Dermis blood vessel endothelial cell (primary cell): ENCODE measurements around the gene CLIC6. TPM values are rescaled to one million over a fixed set of nuclear protein-coding genes. Genes with fewer than 3 reads are reported as not detected.
"Not testable (repeated sequence)": the region's sequence is repeated elsewhere in the genome, so short reads cannot be mapped to it uniquely, and the experiment has no call there.

Experiments used
- DNase-seq: peaks from one replicate; pipeline ENCODE4 v3.0.0; 2010
- total RNA-seq: library from RNA; depleted of rRNA; stranded (reverse); fragments of >200 nt; gene quantifications from 2 replicates; pipeline ENCODE4 v1.2.3, GENCODE V29; 2014

CLIC6 gene
- total RNA-seq, 1 donor from 2014 or later = not detected

DNA sequence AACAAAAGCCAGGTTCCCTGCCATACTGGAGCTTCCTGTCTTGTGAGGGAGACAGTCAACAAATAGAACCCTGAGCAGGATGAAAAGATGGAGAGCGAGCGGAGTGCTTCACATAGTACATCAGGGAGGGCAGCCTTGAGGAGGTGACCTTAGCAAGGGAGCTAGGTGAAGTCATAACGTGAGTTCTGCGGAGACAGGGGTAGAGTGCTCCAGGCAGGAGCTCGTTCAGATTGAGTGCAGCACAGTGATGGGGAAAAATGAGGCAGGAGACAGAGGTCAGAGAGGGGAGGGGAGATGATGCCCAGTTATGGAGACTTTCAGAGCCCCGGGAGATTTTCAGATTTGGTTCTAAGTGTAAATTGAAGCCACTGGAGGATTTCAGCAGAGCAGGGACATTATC lies 15.3 kb upstream of the CLIC6 start:
- no peak for DNase-seq

DNA sequence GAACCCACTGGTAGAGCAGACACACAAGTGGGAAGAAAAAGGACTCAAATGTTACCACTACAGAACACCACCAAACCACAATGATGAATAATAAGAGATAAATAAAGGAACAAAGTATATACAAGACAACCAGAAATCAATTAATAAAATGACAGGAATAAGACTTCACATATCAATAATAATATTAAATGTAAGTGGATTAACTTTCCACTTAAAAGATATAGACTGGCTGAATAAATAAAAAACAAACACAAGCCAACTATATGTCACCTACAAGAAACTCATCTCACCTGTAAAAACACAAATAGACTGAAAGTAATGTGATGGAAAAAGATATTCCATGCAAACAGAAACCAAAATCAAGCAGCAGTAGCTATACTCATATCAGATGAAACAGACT lies 6.9 kb upstream of the CLIC6 start:
- DNase-seq = no peak

DNA sequence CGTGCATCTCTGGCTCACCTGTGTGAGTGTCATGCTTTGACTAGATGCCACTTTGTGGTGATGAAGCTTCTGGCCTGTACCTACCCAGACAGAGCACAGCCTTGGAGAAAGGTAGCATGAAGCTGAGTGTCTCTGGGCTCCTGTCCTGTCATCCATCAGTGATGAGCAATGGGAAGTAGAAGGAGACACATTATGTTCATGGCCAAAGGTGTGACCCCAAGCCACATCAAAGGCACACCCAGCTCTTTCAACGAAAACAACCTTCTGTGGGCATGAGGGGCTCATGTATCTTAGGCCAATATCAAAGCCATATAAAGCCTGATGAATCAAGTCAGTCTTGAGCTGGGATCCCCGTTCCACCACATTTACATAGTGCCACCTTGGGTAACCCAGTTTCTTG lies 1.0 kb upstream of the CLIC6 start:
- no peak for DNase-seq

DNA sequence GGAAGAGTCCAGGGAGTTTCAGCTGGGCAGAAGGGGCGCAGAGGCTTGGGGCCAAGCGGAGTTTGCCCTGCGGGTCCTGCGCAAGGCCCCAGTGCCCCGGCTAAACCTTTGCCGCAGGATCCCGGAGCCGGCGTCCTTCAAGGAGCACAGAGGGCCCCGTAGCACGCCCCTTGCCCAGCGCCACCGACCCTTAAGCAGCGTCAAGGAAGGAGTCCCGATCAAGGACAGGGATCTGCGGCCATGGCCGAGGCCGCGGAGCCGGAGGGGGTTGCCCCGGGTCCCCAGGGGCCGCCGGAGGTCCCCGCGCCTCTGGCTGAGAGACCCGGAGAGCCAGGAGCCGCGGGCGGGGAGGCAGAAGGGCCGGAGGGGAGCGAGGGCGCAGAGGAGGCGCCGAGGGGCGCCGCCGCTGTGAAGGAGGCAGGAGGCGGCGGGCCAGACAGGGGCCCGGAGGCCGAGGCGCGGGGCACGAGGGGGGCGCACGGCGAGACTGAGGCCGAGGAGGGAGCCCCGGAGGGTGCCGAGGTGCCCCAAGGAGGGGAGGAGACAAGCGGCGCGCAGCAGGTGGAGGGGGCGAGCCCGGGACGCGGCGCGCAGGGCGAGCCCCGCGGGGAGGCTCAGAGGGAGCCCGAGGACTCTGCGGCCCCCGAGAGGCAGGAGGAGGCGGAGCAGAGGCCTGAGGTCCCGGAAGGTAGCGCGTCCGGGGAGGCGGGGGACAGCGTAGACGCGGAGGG lies 520 bp downstream of the CLIC6 start:
- no peak for DNase-seq

DNA sequence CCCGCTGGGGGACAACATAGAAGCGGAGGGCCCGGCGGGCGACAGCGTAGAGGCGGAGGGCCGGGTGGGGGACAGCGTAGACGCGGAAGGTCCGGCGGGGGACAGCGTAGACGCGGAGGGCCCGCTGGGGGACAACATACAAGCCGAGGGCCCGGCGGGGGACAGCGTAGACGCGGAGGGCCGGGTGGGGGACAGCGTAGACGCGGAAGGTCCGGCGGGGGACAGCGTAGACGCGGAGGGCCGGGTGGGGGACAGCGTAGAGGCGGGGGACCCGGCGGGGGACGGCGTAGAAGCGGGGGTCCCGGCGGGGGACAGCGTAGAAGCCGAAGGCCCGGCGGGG lies 1.1 kb downstream of the CLIC6 start:
- DNase-seq = not testable (repeated sequence)

DNA sequence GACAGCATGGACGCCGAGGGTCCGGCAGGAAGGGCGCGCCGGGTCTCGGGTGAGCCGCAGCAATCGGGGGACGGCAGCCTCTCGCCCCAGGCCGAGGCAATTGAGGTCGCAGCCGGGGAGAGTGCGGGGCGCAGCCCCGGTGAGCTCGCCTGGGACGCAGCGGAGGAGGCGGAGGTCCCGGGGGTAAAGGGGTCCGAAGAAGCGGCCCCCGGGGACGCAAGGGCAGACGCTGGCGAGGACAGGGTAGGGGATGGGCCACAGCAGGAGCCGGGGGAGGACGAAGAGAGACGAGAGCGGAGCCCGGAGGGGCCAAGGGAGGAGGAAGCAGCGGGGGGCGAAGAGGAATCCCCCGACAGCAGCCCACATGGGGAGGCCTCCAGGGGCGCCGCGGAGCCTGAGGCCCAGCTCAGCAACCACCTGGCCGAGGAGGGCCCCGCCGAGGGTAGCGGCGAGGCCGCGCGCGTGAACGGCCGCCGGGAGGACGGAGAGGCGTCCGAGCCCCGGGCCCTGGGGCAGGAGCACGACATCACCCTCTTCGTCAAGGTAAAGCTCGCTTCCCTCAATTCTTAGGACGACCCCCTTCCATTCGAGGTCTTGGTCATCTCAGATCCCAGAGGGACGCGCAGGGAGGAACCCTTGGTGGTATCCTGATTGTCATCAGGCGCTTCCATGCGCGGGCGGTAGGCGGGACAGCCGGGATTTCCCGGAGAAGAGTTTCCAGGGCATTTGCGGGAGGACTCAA lies 1.6 kb downstream of the CLIC6 start:
- no peak for DNase-seq

DNA sequence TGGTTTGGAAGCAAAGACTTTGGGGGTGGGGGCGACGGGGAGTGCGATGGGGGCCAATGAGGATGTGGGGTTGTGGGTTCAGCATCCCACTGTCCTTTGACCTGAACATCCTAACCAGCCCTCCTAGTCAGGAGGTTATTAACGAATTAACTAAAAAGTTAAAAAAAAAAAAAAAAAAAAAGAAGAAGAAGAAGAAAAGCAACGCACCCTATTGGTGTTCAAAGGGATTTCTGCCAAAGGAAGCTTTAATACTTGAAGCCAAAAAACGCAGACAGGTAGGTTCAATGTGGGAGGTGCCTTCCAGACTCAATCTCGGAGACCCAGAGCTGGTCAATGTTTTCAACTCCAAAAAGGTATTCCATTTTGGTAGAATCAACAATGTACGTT lies 2.2 kb downstream of the CLIC6 start:
- no peak for DNase-seq

DNA sequence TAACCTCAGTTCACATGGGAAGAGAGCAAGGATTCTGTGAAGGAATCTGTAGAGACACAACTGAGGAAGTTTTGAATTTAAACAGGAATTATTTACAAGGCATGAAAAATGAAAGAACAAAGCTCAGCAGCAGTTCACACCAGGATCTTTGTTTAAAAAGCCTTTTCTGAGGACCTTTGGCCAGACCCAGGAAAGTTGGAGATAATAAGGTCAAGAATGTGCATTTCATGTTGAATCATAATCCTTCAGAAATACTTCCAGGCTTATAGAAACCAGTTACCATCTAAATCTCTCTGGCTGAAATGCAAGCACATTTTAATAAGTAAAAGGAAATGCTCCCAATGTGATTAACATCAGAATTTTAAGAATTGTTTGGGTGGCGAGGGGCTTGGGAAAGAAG lies 2.7 kb downstream of the CLIC6 start:
- no peak for DNase-seq

DNA sequence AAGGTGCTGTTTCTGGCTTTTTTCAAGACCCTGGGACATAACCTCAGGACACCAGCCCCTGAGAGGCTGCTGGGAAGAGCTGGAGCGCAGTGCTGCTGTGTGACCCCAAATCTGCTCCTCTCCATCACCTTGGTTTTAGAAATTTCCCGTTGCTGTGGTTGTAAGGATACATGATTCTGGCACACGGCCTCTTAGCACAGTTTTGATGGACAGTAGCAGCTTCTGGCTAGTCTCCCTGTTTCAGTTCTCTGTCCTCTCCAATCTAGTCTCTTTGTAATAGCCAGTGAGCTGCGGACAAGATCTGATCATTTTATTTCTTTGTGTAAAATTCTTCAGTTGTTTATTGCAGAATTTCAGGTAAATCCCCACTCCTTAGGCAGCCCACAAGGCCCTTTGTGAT lies 3.1 kb downstream of the CLIC6 start:
- DNase-seq = no peak

DNA sequence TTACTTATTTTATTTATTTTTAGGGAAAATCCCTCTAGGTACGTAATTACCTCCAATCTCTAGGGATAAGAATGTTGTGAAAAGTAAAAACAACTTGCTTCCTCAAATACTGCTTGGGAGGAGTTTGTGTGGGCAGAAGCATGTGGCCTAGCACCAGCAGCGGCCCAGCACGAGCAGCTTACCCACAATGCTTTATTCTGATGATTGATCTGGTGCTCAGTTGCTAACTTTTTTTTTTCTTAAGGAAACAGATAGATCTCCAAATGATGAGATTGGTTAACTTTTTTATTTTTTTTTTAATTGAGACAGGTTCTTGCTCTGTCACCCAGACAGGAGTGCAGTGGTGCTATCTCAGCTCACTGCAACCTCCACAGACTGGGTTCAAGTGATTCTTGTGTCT lies 4.2 kb downstream of the CLIC6 start:
- DNase-seq = no peak

DNA sequence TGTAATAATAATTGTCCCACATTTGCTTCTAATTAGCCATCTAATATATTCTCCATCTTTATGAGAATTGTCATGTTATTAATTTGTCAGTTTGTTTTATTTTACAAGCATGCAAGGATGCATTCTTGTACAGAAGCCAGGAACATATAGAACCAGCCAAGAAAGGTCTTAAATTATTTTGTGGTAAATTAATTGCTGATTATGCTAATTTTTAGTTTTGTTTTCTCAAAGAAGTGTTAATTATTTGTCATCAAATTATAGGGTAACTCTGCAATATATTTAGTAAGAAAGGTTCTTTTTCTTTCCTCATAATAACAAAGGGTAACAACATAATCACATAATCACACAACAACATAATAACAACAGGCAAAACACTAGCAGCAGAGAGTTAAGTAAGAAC lies 5.7 kb downstream of the CLIC6 start:
- no peak for DNase-seq

DNA sequence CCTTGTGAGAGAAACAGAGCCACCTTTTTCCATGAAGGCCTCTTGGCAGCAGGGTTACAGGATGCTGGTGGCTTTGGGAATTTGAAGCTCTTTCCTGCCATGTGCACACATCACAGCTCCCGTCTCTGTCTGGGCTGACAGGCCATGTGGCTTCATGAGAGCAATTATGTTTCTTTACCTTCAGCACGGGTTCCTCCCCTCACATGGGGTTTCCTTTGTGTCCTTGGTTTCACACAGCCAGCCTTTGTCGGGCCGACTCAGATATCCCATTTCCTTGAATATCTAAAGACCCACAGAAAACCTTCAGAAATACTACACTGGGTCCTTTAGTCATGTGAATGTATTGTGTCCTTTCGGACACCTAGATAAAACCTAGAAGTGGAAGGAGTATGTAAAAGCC lies 7.1 kb downstream of the CLIC6 start:
- DNase-seq = no peak

DNA sequence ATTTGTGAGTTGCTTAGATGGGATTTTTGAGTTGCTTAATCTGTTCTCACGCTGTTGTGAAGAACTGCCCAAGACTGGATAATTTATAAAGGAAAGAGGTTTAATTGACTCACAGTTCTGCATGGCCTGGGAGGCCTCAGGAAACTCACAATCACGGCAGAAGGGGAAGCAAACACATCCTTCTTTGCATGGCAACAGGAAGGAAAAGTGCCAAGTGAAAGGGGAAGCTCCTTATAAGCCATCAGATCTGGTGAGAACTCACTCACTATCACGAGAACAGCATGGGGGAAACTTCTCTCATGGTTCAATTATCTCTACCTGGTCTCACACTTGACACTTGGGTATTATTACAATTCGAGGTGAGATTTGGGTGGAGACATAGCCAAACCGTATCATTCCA lies 10.3 kb downstream of the CLIC6 start:
- no peak for DNase-seq

DNA sequence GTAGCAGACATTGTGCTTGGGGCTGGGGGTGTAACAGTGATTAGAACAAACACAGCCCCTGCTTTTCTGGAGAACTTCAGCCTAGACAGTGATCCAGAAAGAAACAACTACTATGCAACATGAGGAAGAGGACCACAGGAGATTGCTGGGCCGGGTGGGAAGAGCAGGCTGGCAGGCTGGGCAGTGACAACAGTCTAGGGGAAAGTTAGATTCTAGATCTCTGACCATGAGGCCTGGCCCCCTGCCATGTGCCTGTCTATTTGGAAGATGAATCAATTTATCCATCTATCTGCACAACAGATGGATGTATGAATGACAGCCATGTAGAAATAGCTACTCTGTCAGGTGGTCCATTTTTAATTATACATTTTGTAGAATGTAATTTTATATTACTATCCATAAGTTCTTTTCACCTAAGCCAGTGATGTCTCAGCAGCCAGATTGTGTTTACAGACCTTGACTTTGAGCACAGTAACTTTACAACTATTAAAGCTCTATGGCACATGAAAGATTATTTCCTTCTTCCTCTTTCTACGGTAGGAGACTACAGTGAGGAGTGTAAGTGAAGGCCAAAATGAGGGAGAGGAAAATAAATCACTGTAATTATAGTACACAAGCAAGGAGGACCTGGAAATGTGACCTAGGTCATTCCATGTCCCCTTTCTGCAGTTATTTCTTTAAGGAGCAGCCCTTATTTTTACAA lies 15.5 kb downstream of the CLIC6 start:
- DNase-seq = no peak

DNA sequence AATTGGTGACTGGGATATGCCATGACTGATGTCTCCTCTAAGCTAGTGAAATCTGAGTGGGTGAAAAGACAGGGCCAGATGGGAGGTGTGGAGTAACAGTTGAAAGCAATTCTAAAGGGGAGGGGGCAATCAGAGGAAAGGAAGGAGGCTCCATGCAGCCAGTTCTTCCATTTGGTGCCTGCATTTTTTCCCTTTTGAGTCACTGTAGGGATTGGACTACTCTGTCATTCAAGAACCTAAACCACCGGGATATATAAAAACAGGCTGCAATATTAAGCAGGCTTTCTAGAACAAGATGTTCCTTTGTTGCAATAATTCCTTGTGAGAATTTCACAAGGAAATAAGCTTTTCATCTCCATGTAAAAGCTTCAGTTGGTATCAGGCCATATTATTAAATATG lies 18.3 kb downstream of the CLIC6 start:
- DNase-seq = no peak

DNA sequence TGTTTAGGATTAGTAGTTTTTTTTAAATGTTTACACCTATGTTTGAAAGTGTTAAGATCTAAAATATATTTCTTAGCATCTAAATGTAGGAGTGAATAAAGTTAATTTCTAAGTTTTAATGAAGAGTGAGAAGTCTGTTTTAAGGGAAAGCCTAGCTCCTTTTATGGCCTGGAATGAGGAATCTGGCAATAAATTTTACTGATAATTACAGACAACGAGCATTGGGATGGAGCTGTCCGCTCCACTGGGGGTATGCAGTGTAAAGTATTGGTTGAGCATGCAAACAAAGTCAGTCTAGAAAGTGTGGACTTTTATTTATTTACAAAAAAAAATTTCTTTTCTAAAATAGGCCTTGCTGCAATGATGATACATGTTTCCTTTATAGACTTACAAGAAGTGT lies 19.0 kb downstream of the CLIC6 start:
- no peak for DNase-seq

DNA sequence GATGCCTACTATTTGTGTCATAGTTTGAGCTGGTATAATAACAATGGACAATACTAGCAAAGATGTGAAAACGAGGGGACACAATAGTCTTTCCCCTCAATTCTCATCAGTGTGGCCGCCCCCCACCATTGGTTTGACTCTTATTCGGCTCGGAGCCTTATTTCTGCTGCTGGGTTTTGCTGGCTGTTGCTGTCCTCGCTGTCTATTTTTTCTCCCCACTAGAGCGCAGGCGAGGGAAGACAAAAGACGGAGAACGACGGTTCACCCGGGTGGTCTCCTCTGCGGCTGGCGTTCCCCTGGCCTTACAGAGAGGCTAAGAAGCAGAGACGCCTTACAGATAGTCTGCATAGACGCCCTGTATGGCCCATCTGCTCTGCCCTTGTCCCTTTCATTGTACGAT lies 19.4 kb downstream of the CLIC6 start:
- no peak for DNase-seq

DNA sequence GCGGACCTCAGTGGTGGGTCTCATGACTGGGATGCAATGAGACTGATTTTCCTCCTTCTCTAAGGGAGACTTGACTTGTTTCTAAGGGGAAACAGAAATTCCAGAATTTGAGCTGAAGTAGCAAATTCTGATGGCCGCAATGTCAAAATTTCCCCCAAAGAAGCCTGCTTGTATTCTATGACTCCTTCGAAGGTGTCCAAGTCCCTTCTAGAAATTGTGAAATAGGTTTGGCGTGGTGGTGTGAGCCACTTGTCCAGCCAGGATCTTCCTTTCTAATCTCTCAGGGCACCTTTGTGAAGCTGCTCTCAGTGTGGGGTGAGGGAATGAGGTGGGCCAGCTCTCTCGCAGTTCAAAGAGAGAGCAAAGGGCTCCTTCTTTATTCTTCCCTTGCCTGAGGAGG lies 19.9 kb downstream of the CLIC6 start:
- DNase-seq = no peak

DNA sequence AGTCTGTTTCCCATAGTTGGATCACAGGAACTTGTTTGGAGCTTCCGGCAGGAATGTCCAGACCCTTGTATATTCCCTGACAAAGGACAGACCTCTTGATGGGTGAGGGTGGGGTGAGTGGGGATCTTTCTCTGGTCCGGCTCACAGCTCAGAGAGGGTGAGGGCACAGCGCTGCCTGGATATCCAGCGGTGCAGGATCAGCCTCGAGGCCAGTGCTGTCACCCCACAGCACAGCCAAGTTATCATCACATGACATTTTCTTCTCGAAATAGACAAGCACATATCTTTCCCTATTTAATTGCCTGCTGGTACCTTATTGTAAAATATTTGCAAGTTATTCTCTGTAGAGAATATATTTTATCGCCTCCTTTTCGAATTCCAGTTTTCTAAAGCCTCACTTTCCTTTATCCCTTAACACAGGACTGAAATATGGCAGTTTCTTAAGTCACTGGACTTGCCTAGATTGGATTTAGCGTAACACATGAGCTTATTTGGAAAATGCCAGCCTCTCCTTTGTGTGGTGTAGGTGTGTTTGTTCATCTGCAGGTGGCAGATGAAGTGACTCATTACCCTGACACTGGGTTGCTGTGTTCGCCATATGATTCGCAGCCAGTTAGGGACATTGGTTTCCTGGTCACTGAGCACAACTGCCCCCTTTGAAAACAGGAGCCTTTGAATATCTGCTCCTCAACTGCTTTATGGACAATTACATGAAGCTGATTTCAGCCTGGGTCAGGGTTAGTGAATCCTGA lies 21.4 kb downstream of the CLIC6 start:
- no peak for DNase-seq

DNA sequence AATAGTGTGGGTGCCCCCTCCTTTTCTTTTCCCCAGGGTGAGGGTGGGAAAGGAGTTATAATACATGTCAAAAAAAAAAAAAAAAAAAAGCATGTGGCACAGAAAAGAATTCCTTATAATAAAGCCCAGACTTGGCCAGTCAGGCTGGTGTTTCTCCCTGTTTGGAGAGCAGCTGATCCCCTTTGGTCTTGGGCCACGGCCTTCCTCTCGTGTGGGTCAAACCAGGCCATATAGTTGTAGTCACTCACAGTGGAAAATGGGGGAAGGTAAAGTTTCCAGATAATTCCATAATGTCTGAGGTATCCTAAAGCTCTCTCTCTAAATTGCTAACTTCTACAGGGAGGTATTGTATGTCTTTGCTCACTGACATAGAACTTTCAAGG lies 22.0 kb downstream of the CLIC6 start:
- DNase-seq = no peak

DNA sequence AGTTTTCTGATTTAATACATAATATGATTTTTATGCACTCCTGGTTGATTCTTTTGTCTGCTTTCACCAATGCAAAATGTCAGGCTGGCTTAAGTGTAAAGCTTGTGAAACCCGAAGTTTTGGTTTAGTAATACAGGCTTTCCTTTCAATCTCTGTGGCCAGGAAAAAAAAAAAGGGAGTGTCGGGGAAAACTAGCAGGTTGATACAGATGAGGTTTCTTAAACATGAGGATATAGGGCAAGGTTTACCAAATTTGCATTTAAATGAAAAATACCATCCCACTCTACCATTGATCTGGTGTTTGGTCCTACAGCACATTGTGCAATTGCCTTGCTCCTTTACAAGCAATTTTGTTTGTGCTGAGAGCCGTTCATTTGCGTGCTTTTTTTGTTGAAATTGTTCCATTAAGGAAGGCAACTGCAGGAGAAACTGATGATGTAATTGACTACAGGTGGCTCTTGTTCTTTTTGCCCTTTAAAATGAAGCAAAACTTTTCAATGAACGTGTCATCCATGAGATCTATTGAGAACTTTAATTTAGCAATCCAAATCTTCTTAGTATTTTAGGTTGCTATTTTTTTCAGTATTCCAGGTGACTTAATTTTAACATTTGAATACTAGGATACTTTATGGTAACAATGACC lies 22.7 kb downstream of the CLIC6 start:
- DNase-seq = no peak

DNA sequence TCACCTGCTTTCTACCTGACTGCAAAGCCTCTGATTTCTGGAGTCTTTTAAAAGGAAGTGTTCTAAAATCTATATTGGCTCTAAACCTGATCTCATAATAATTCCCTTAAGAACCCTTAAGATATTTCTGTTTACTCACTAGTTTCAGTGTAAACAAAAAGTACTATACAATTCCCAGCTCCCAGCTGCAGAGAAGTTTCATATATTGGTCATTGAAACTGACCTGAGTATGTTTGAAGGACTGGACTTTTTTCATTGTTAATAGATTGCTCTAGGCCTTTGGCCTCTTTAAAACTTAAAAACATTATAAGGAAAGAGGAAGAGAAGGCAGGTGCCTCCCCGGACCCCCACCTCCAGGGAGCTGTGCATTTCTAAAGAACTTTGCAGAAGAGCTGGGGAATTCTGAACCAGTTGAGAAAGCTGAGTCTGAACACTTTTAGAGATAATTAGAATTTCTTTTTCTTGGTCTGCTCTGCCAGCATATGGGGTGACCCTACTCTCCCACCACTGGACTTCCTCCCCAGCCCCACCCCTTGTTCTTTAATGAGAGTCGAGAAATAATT lies 23.7 kb downstream of the CLIC6 start:
- no peak for DNase-seq
